ENCODE measurements around the gene NTN4.

The NTN4 gene

DNA sequence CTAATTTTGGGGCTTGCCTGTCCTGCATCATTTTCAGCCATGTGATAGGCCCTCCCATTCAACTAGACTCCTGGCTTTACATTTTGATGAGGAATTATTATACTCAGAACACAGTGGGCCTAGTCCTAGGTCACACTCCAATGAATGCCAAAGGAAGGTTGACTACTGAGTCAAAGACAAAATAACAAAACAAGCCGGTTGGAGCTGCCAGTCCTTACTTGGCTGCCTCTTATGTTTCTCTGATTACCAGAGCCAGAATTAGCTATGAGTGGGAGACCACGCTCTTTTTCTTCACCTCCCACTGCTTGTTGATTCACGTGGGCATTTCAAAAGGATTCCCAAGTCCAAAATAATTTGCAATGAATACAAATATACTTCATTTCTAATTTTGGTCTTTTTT lies 161.2 kb downstream of the NTN4 start:
- TF ChIP-seq, protein P1, sequence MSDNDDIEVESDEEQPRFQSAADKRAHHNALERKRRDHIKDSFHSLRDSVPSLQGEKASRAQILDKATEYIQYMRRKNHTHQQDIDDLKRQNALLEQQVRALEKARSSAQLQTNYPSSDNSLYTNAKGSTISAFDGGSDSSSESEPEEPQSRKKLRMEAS (IDR thresholded peaks at IDR 0.05), result no peak
- TF ChIP-seq TEAD4 (IDR thresholded peaks at IDR 0.05) (no peak), EP300 (IDR thresholded peaks at IDR 0.05; ENCODE audit: borderline replicate concordance) (no peak), CEBPB (IDR thresholded peaks at IDR 0.05) (no peak), NFIC (IDR thresholded peaks at IDR 0.05) (no peak), TCF12 (IDR thresholded peaks at IDR 0.05; ENCODE audit: low read depth) (no peak)

GRCh38 chr12:95626854-95627253 lies 163.7 kb downstream of the NTN4 start:
- TF ChIP-seq, protein P2, sequence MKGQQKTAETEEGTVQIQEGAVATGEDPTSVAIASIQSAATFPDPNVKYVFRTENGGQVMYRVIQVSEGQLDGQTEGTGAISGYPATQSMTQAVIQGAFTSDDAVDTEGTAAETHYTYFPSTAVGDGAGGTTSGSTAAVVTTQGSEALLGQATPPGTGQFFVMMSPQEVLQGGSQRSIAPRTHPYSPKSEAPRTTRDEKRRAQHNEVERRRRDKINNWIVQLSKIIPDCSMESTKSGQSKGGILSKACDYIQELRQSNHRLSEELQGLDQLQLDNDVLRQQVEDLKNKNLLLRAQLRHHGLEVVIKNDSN (IDR thresholded peaks at IDR 0.05), result no peak
- no peak for TF ChIP-seq TCF12 (IDR thresholded peaks at IDR 0.05; ENCODE audit: low read depth)
- TF ChIP-seq FOXM1 (IDR thresholded peaks at IDR 0.05; ENCODE audit: borderline replicate concordance, low read depth), result no peak
- TF ChIP-seq ZBTB7A (IDR thresholded peaks at IDR 0.05; ENCODE audit: low read depth), result no peak
- no peak for TF ChIP-seq YY1 (IDR thresholded peaks at IDR 0.05; ENCODE audit: low read depth)
- TF ChIP-seq TAF1 (IDR thresholded peaks at IDR 0.05; ENCODE audit: low read depth), result no peak
- no peak for TF ChIP-seq CREB1 (IDR thresholded peaks at IDR 0.05; ENCODE audit: low read depth)
- no peak for TF ChIP-seq EGR1 (IDR thresholded peaks at IDR 0.05)
- no peak for TF ChIP-seq NFIC (IDR thresholded peaks at IDR 0.05)
- no peak for TF ChIP-seq TEAD4 (IDR thresholded peaks at IDR 0.05)
- no peak for TF ChIP-seq REST (IDR thresholded peaks at IDR 0.05; ENCODE audit: low read depth)
- no peak for TF ChIP-seq RAD21 (IDR thresholded peaks at IDR 0.05; ENCODE audit: low read depth)
- no peak for TF ChIP-seq CEBPB (IDR thresholded peaks at IDR 0.05)
- no peak for TF ChIP-seq EP300 (IDR thresholded peaks at IDR 0.05; ENCODE audit: borderline replicate concordance)

DNA sequence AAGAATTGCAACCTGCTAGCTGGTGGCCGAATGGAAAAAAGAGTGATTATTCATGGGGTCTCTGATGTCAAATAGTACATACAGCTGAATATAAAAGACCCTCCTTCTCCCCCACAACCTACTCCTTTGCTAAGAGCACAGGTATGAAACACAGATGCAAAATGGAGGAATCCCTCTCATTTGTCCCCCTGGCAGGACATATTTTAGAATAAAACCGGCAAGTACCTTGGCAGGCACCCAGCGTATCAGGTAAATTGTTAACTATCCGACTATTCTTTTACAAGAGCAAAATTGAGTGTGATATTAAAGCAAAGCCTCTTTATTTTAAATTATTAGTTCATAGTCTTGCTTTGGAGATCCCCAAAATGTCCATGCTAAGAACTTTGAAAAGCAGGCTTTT lies 165.6 kb downstream of the NTN4 start:
- TF ChIP-seq, protein P2 (IDR thresholded peaks at IDR 0.05), result no peak
- TF ChIP-seq RAD21 (IDR thresholded peaks at IDR 0.05; ENCODE audit: low read depth) (no peak), TEAD4 (IDR thresholded peaks at IDR 0.05) (no peak), NFIC (IDR thresholded peaks at IDR 0.05) (no peak), ZBTB7A (IDR thresholded peaks at IDR 0.05; ENCODE audit: low read depth) (no peak), TCF12 (IDR thresholded peaks at IDR 0.05; ENCODE audit: low read depth) (no peak)

GRCh38 chr12:95624589-95624988 lies 166.0 kb downstream of the NTN4 start:
- no peak for TF ChIP-seq FOXM1 (IDR thresholded peaks at IDR 0.05; ENCODE audit: borderline replicate concordance, low read depth)
- no peak for TF ChIP-seq CEBPB (IDR thresholded peaks at IDR 0.05)

DNA sequence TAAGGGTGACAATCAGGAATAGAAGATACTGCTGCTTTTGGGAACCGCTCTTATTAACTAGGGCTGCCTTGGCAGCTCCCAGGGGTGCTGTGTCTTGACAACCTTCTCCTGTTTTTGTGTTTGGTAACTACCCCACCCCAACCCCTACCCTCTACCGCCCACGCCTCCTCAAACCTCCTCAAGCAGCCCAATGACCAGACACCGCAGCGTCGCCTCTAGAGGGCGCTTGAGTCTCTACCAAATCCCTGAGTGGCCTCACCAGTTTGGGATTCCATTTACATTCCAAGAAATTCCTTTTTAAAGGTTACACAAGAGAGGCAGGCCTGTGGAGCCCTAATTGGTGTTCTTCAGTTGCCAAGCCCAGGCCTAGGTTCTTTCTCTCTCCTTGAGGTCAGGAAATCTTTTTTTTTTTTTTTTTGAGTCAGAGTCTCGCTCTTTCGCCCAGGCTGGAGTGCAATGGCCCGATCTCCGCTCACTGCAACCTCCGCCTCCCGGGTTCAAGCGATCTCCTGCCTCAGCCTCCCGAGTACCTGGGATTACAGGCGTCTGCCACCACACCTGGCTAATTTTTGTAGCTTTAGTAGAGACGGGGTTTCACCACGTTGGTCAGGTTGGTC lies 166.9 kb downstream of the NTN4 start:
- TF ChIP-seq, protein P2 (IDR thresholded peaks at IDR 0.05), result no peak
- TF ChIP-seq EGR1 (IDR thresholded peaks at IDR 0.05) (peak; percentile 84), ZBTB7A (IDR thresholded peaks at IDR 0.05; ENCODE audit: low read depth) (no peak), FOXM1 (IDR thresholded peaks at IDR 0.05; ENCODE audit: borderline replicate concordance, low read depth) (no peak), TEAD4 (IDR thresholded peaks at IDR 0.05) (peak; percentile 86), CEBPB (IDR thresholded peaks at IDR 0.05) (peak; percentile 69), TAF1 (IDR thresholded peaks at IDR 0.05; ENCODE audit: low read depth) (no peak), RAD21 (IDR thresholded peaks at IDR 0.05; ENCODE audit: low read depth) (peak; percentile 85)

DNA sequence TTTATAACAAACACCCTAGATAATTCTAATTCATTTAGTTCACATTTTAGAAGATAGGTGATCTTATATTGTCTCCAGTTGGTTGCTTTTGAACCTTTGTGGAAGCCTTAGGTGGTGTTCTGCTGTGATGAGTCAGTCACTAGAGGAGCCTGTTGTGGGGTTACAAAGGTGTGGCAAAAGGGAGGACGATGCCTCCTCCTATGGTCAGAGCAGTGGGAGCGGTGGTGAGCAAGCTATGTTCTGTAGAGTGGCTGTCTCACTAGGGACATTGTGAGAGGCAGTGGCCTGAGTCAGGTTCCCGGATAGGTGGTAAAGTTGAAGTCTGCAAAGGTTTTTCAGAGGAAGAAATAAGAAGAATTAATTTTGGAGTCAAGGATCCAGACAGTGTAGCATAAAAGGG lies 167.7 kb downstream of the NTN4 start:
- TF ChIP-seq EP300 (IDR thresholded peaks at IDR 0.05; ENCODE audit: borderline replicate concordance) (no peak), CREB1 (IDR thresholded peaks at IDR 0.05; ENCODE audit: low read depth) (no peak), NFIC (IDR thresholded peaks at IDR 0.05) (no peak), REST (IDR thresholded peaks at IDR 0.05; ENCODE audit: low read depth) (no peak), TCF12 (IDR thresholded peaks at IDR 0.05; ENCODE audit: low read depth) (no peak), TAF1 (IDR thresholded peaks at IDR 0.05; ENCODE audit: low read depth) (no peak), FOXM1 (IDR thresholded peaks at IDR 0.05; ENCODE audit: borderline replicate concordance, low read depth) (no peak), YY1 (IDR thresholded peaks at IDR 0.05; ENCODE audit: low read depth) (no peak), RAD21 (IDR thresholded peaks at IDR 0.05; ENCODE audit: low read depth) (no peak), ZBTB7A (IDR thresholded peaks at IDR 0.05; ENCODE audit: low read depth) (no peak), CEBPB (IDR thresholded peaks at IDR 0.05) (no peak), EGR1 (IDR thresholded peaks at IDR 0.05) (no peak), TEAD4 (IDR thresholded peaks at IDR 0.05) (no peak)
- TF ChIP-seq, protein P1 (IDR thresholded peaks at IDR 0.05), result no peak
- TF ChIP-seq, protein P2 (IDR thresholded peaks at IDR 0.05), result no peak
